ENCODE measurements around the gene FGFBP2. TPM values are rescaled to one million over a fixed set of nuclear protein-coding genes. Genes with fewer than 3 reads are reported as not detected.

The FGFBP2 gene
- total and polyA plus RNA-seq, 2 experiments from 2014 or later: 0.18 to 0.56 TPM

- H4K20me1 ChIP-seq (replicated peaks; ENCODE audit: insufficient read depth): no peaks in the 10 kb centered on the region
- no peaks in the 10 kb centered on the region for H3K27me3 ChIP-seq (ENCODE audit: insufficient read depth)
- H3K4me1 ChIP-seq (ENCODE audit: insufficient read depth): no peaks in the 10 kb centered on the region
- Mint-ChIP-seq H3K27ac (no peak overlapping the region), H3K27me3 (ENCODE audit: insufficient read depth, low read depth, poor library complexity) (peaks cover 7% of the 10 kb centered on the region), H3K4me1 (no peaks in the 10 kb centered on the region), H3K9me3 (0 out of 3 replicates have a peak, but pooled peaks cover 6% of the 10 kb centered on the region), H3K4me3 (no peak overlapping the region), H3K36me3 (ENCODE audit: low read depth) (peaks cover 94% of the 10 kb centered on the region)
- H3K4me2 ChIP-seq: no peak overlapping the region
- DNase-seq (ENCODE audit: low spot score) (no peak), ATAC-seq (no peak)
- H3F3A ChIP-seq (replicated peaks; ENCODE audit: low read depth): no peaks in the 10 kb centered on the region
- TF ChIP-seq ZNF462 (CRISPR knock-in tag; IDR thresholded peaks at IDR 0.05) (no peak), STAT1 (IDR thresholded peaks at IDR 0.05; ENCODE audit: unreplicated experiment) (no peak), JUNB (IDR thresholded peaks at IDR 0.05; ENCODE audit: unreplicated experiment) (no peak), ZNF114 (CRISPR knock-in tag; IDR thresholded peaks at IDR 0.05) (no peak), ZNF331 (CRISPR knock-in tag; IDR thresholded peaks at IDR 0.05; ENCODE audit: low read depth) (no peak), POLR2AphosphoS5 (IDR thresholded peaks at IDR 0.05; ENCODE audit: low read depth) (no peak), CREB1 (CRISPR knock-in tag; IDR thresholded peaks at IDR 0.05; ENCODE audit: low read depth) (no peak), ETS1 (IDR thresholded peaks at IDR 0.05) (no peak), EZH2 (IDR thresholded peaks at IDR 0.05; ENCODE audit: low read depth, unreplicated experiment) (no peak)
- H3K4me3 ChIP-seq: no peak overlapping the region
- no peaks in the 10 kb centered on the region for H3K79me2 ChIP-seq (replicated peaks; ENCODE audit: insufficient read depth)
- no peak overlapping the region for H2AFZ ChIP-seq
- H3K9me2 ChIP-seq (ENCODE audit: insufficient read depth): no peaks in the 10 kb centered on the region
- no peak overlapping the region for H3K27ac ChIP-seq (ENCODE audit: low read depth)
- peaks cover 62% of the 10 kb centered on the region for H3K36me3 ChIP-seq (ENCODE audit: insufficient read depth)
These were observed 25.2 kb upstream of the FGFBP2 start for GRCh38 chr4:15988222-15988621.
